Astrocyte (in vitro differentiated cells and primary cell): ENCODE results near the gene HES2. TPM values are rescaled to one million over a fixed set of nuclear protein-coding genes. Genes with fewer than 3 reads are reported as not detected.

ENCODE experiments used
- DNase-seq: peaks from one replicate; pipeline ENCODE4 v3.0.0-alpha.2; 2010; ENCODE audit warnings: low read depth
- FAIRE-seq: peaks from 2 replicates; lab custom pipeline; 2011; peaks lifted over from hg19 to GRCh38; lab: Jason Lieb, UNC
- H2AFZ ChIP-seq: 2 replicates; pipeline ENCODE4 v1.6.0; 2012; ENCODE audit warnings: low read depth, low read length, inconsistent platforms
- H3K27ac ChIP-seq: 2 replicates; pipeline ENCODE4 v1.5.1; 2011; ENCODE audit warnings: low read depth, low read length, inconsistent platforms
- H3K27me3 ChIP-seq: 2 replicates; pipeline ENCODE4 v1.6.0; 2011; ENCODE audit warnings: low read length, inconsistent platforms; ENCODE audit not compliant: insufficient read depth
- H3K36me3 ChIP-seq: 2 replicates; pipeline ENCODE4 v1.5.1; 2011; ENCODE audit warnings: low read length, inconsistent platforms; ENCODE audit not compliant: insufficient read depth
- H3K4me1 ChIP-seq: 2 replicates; pipeline ENCODE4 v1.5.1; 2011; ENCODE audit warnings: low read length, inconsistent platforms; ENCODE audit not compliant: insufficient read depth
- H3K4me2 ChIP-seq: 2 replicates; pipeline ENCODE4 v1.6.0; 2012; ENCODE audit warnings: low read length, inconsistent platforms
- H3K4me3 ChIP-seq: 2 replicates; pipeline ENCODE4 v1.5.1; 2011; ENCODE audit warnings: low read depth, mild to moderate bottlenecking, low read length, inconsistent platforms; ENCODE audit not compliant: insufficient read depth
- H3K79me2 ChIP-seq: 2 replicates; pipeline ENCODE4 v1.6.0; 2012; ENCODE audit warnings: mild to moderate bottlenecking, low read length, inconsistent platforms; ENCODE audit not compliant: insufficient read depth
- H3K9ac ChIP-seq: 2 replicates; pipeline ENCODE4 v1.6.0; 2012; ENCODE audit warnings: mild to moderate bottlenecking, low read length, inconsistent platforms
- H3K9me3 ChIP-seq: 2 replicates; pipeline ENCODE4 v1.5.1; 2012; ENCODE audit warnings: low read depth, mild to moderate bottlenecking, low read length, inconsistent platforms; ENCODE audit not compliant: insufficient read depth
- H4K20me1 ChIP-seq: 2 replicates; pipeline ENCODE4 v1.6.0; 2012; ENCODE audit warnings: low read length, inconsistent platforms; ENCODE audit not compliant: insufficient read depth
- H3K27ac Mint-ChIP-seq: one replicate; pipeline ENCODE4 v1.8.0; 2021; ENCODE audit warnings: mild to moderate bottlenecking, mixed read lengths; ENCODE audit not compliant: unreplicated experiment
- H3K27me3 Mint-ChIP-seq: one replicate; pipeline ENCODE4 v1.8.0; 2021; ENCODE audit warnings: low read depth, mixed read lengths; ENCODE audit not compliant: unreplicated experiment
- H3K36me3 Mint-ChIP-seq: one replicate; pipeline ENCODE4 v1.8.0; 2021; ENCODE audit warnings: low read depth, mixed read lengths; ENCODE audit not compliant: unreplicated experiment
- H3K4me1 Mint-ChIP-seq: one replicate; pipeline ENCODE4 v1.8.0; 2021; ENCODE audit warnings: low read depth, mixed read lengths; ENCODE audit not compliant: unreplicated experiment
- H3K4me3 Mint-ChIP-seq: one replicate; pipeline ENCODE4 v1.8.0; 2021; ENCODE audit warnings: mild to moderate bottlenecking, moderate library complexity, mixed read lengths; ENCODE audit not compliant: unreplicated experiment
- H3K9me3 Mint-ChIP-seq: one replicate; pipeline ENCODE4 v1.8.0; 2021; ENCODE audit warnings: mild to moderate bottlenecking, mixed read lengths; ENCODE audit not compliant: unreplicated experiment
- CTCF ChIP-seq: IDR thresholded peaks from 2 replicates; pipeline ENCODE4 v1.5.1; 2011; ENCODE audit warnings: low read depth, mild to moderate bottlenecking, inconsistent platforms, low read length, moderate library complexity; ENCODE audit not compliant: insufficient read depth
- EZH2 ChIP-seq: IDR thresholded peaks from 2 replicates; pipeline ENCODE4 v1.6.1; 2012; ENCODE audit warnings: mild to moderate bottlenecking, low read length, inconsistent platforms; ENCODE audit not compliant: insufficient read depth
- total RNA-seq: library from RNA; stranded (reverse); gene quantifications from 2 replicates; pipeline ENCODE4 v1.2.1, GENCODE V29; 2021

HES2 gene
- total RNA-seq, 1 donor from 2014 or later = 3.0 TPM

GRCh38 chr1:6423321-6423999 is 3.7 kb upstream of the HES2 start:
- H2AFZ ChIP-seq = no peak overlapping the region
- FAIRE-seq = no peak

DNA sequence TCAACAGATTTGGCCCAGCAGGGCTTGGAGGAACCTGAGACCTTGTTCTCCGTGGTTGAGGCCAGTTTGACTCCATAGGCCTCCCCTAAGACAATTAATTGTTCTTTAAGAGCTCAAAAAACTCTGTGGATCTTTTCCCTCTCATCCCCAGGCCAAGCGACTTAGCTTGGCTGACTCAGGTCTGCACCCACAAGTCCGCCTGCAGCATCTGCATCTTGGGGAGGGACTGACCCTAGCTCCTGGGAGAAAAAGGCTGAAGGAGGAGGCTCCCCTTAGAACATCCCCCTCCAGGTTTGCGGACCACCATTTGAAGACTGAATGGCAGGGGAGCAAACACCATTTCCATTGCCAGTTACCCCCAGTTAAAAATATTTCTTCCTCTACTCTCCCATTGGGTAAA is 1.5 kb upstream of the HES2 start:
- TF ChIP-seq EZH2 (no peak), CTCF (no peak)
- peak overlapping the region; percentile 34 for H3K27ac Mint-ChIP-seq

More at GRCh38 chr1:6423321-6423999, 3.7 kb upstream of the HES2 start:
- no peaks in the 10 kb centered on the region for H3K36me3 Mint-ChIP-seq
- peak overlapping the region; percentile 7 for H3K27ac Mint-ChIP-seq
- H3K9me3 Mint-ChIP-seq = no peaks in the 10 kb centered on the region
- Histone ChIP-seq H3K36me3 (no peaks in the 10 kb centered on the region), H4K20me1 (no peaks in the 10 kb centered on the region), H3K79me2 (no peaks in the 10 kb centered on the region), H3K4me3 (no peak overlapping the region), H3K4me1 (peaks cover 22% of the 10 kb centered on the region), H3K9ac (no peak overlapping the region), H3K9me3 (no peaks in the 10 kb centered on the region), H3K27me3 (peaks cover 56% of the 10 kb centered on the region), H3K27ac (no peak overlapping the region), H3K4me2 (peak overlapping the region; percentile 22)
- H3K4me1 Mint-ChIP-seq = no peaks in the 10 kb centered on the region
- peaks cover 59% of the 10 kb centered on the region for H3K27me3 Mint-ChIP-seq
- H3K4me3 Mint-ChIP-seq = no peak overlapping the region
- peak; percentile 41 for TF ChIP-seq CTCF
- no peak for TF ChIP-seq EZH2
- peak; percentile 48 for DNase-seq

DNA sequence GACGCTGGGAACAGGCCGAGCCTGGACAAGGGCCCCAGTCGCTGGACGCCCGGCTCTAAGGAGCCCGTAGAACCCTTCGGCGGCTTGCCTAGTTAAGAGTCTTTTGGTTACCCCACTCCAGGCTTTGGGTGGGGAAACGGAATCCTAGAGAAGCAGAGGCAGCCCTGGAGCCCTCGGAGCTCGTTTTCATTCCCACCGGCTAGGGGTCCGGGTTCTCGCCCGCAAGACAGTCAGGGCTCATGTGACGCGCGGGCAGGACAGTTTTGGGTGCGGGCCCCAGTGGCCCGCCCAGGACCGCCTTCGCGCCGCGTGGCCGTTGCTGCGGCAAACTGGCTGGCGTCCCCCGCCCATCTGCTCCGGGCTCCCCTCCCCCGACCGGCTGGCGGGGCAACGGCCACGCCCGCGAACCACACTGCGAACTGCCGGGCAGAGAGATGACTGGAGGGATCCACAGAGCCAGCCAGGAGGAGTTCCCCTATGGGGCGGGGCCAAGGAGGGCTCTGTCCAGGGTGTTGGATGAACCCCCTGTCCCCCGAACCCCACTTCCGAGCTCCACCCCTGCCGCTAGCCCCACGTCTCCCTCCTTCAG is 829 bp upstream of the HES2 start:
- no peaks in the 10 kb centered on the region for H3K36me3 ChIP-seq
- H3K79me2 ChIP-seq = no peaks in the 10 kb centered on the region
- H3K4me1 ChIP-seq = peaks cover 22% of the 10 kb centered on the region
- Mint-ChIP-seq H3K9me3 (peaks cover 4% of the 10 kb centered on the region), H3K4me1 (no peaks in the 10 kb centered on the region), H3K27ac (peak overlapping the region; percentile 77), H3K27me3 (peaks cover 59% of the 10 kb centered on the region), H3K36me3 (peaks cover 5% of the 10 kb centered on the region), H3K4me3 (no peak overlapping the region)
- peaks cover 72% of the 10 kb centered on the region for H3K27me3 ChIP-seq
- no peak for FAIRE-seq
- H4K20me1 ChIP-seq = no peaks in the 10 kb centered on the region
- H3K4me3 ChIP-seq = no peak overlapping the region
- DNase-seq = no peak
- H3K27ac ChIP-seq = no peak overlapping the region
- no peak overlapping the region for H3K9ac ChIP-seq
- no peak for TF ChIP-seq CTCF
- TF ChIP-seq EZH2 = peak; percentile 62
- no peak overlapping the region for H2AFZ ChIP-seq
- H3K9me3 ChIP-seq = no peaks in the 10 kb centered on the region
- peak overlapping the region; percentile 70 for H3K4me2 ChIP-seq

More for the DNA sequence above, 1.5 kb upstream of the HES2 start:
- Histone ChIP-seq H4K20me1 (no peaks in the 10 kb centered on the region), H3K9ac (no peak overlapping the region), H3K27ac (no peak overlapping the region), H3K4me3 (no peak overlapping the region), H3K4me2 (no peak overlapping the region), H3K27me3 (peaks cover 73% of the 10 kb centered on the region), H3K9me3 (no peaks in the 10 kb centered on the region), H3K79me2 (no peaks in the 10 kb centered on the region), H2AFZ (no peak overlapping the region), H3K4me1 (peaks cover 22% of the 10 kb centered on the region), H3K36me3 (no peaks in the 10 kb centered on the region)
- Mint-ChIP-seq H3K9me3 (no peaks in the 10 kb centered on the region), H3K4me3 (no peak overlapping the region), H3K36me3 (peaks cover 2% of the 10 kb centered on the region), H3K27me3 (peaks cover 61% of the 10 kb centered on the region), H3K4me1 (no peaks in the 10 kb centered on the region)
- FAIRE-seq (no peak), DNase-seq (no peak)
